Upper lobe of left lung (tissue), 6 donors: Measurements from ENCODE around the gene LGALS4. TPM values are rescaled to one million over a fixed set of nuclear protein-coding genes. Genes with fewer than 3 reads are reported as not detected.
A peak's percentile ranks its signal among the peaks of the same experiment; 100 is the strongest.

Experiments
- ATAC-seq, 2 donors: fragments of 200-7000 bp; cut with Tn5 transposase; one replicate each; pipeline ENCODE4 v1.9.1; 2022; ENCODE audit warnings: mild to moderate bottlenecking in 2 of 2, moderate library complexity in 2 of 2; ENCODE audit not compliant: low FRiP score in 2 of 2
- DNase-seq, 2 donors: peaks; one replicate each; pipeline ENCODE4 v3.0.0-alpha.2; 2019 to 2020
- H3K27ac ChIP-seq, 4 donors: fragments of 200-600 bp; sonication (generic); one replicate each; pipeline ENCODE4 v1.5.1; 2016 to 2019
- H3K27me3 ChIP-seq, 4 donors: fragments of 200-600 bp; sonication (generic); one replicate each; pipeline ENCODE4 v1.5.1; 2017 to 2019
- H3K36me3 ChIP-seq, 4 donors: fragments of 200-600 bp; sonication (generic); one replicate each; pipeline ENCODE4 v1.5.1; 2016 to 2019
- H3K4me1 ChIP-seq, 4 donors: fragments of 200-600 bp; sonication (generic); one replicate each; pipeline ENCODE4 v1.5.1; 2018 to 2019
- H3K4me3 ChIP-seq, 4 donors: fragments of 200-600 bp; sonication (generic); one replicate each; pipeline ENCODE4 v1.5.1; 2017 to 2019; ENCODE audit warnings: mild to moderate bottlenecking in 2 of 4, moderate library complexity in 1 of 4
- H3K9me3 ChIP-seq, 4 donors: fragments of 200-600 bp; sonication (generic); one replicate each; pipeline ENCODE4 v1.5.1; 2018 to 2019
- EP300 ChIP-seq, 4 donors: sonication (generic); formaldehyde crosslinking; IDR thresholded peaks; one replicate each; pipeline ENCODE4 v1.5.1; 2017; ENCODE audit warnings: antibody characterized with exemption in 4 of 4, control low read depth in 2 of 4
- POLR2A ChIP-seq, 4 donors: fragments of 450-650 bp; IDR thresholded peaks; one replicate each; pipeline ENCODE4 v1.5.1; 2016 to 2017; ENCODE audit warnings: antibody characterized with exemption in 4 of 4, mild to moderate bottlenecking in 2 of 4
- POLR2AphosphoS5 ChIP-seq, 2 donors: sonication (generic); formaldehyde crosslinking; IDR thresholded peaks; one replicate each; pipeline ENCODE4 v1.5.1; 2017; ENCODE audit warnings: antibody characterized with exemption in 2 of 2
- WGBS, 2 donors: methylation state at CpG; one replicate each; pipeline ENCODE4 v1.1.5; 2017 to 2018; 5-methylcytosine and 5-hydroxymethylcytosine counted together
- total RNA-seq, 6 donors: library from RNA; depleted of rRNA in 4 of 6; stranded (reverse); fragments of >200 nt in 4 of 6; gene quantifications; one replicate each; pipeline versions ENCODE4 v1.1.0 to v1.2.1, GENCODE V29; 2016 to 2021
- TF ChIP-seq, protein P1 (sequence below), 6 experiments: fragments of 450-650 bp in 4 of 6; fragments of 200-600 bp in 2 of 6; sonication (generic) in 2 of 6; IDR thresholded peaks; one replicate each; pipeline ENCODE4 v1.5.1; 2016 to 2019; ENCODE audit warnings: antibody characterized with exemption in 6 of 6
- donor health status: DM: no; HTN: no; CAD: no; lungs with moderate emphysema.
- donor health status: DM: no; HTN: yes; CAD: no; lungs with severe emphysema.

The LGALS4 gene
- total RNA-seq, 6 donors from 2014 or later: 3.1 to 12.3 (median 5.0) TPM

DNA sequence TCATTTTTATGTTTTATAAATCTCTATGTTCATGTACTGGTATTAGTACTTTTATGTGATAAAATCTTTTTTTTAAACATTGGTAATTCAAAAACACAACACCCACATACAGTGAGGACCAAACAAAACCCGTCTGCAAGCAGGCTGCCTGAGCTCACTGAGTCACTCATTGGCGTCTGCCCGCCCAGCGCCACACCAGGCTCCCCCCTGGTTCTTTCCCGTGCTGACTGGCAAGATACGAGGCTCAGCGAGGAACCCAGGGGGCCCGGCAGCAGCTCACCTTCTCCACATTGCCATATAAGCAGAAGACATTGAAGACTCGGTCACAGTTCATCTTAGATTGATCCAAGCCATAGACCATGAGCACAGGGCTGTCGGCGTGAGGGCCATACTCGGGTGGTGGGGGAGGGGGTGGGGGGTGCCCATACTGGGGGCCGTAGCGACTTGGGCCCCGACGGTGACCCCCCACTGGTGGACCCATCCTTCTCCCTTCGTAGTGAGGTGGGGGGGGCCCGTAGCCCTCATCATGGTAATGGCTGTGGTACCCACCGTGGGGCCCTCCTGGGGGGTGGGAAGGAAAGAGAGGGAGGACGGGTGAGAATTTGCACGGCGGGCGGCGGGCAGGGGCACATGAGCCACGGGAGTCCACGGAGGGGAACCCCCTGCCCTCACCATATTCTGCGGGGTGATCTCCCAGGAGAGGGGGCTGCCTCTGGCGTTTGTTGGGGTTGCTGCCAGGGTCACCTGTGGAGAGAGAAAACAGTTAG, 27.3 kb upstream of the LGALS4 start:
- Histone ChIP-seq H3K4me1 (peaks cover 9 to 50% (median 17%) of the 10 kb centered on the region in 4 donors), H3K4me3 (no peak overlapping the region), H3K27me3 (no peaks in the 10 kb centered on the region), H3K36me3 (peaks cover 87 to 99% (median 94%) of the 10 kb centered on the region in 4 donors), H3K9me3 (no peaks in the 10 kb centered on the region), H3K27ac (peak overlapping the region in 1 of 4 donors; percentile 21)
- ATAC-seq (no peak), DNase-seq (no peak)
- TF ChIP-seq EP300 (IDR thresholded peaks at IDR 0.05): no peak
- TF ChIP-seq, protein P1, sequence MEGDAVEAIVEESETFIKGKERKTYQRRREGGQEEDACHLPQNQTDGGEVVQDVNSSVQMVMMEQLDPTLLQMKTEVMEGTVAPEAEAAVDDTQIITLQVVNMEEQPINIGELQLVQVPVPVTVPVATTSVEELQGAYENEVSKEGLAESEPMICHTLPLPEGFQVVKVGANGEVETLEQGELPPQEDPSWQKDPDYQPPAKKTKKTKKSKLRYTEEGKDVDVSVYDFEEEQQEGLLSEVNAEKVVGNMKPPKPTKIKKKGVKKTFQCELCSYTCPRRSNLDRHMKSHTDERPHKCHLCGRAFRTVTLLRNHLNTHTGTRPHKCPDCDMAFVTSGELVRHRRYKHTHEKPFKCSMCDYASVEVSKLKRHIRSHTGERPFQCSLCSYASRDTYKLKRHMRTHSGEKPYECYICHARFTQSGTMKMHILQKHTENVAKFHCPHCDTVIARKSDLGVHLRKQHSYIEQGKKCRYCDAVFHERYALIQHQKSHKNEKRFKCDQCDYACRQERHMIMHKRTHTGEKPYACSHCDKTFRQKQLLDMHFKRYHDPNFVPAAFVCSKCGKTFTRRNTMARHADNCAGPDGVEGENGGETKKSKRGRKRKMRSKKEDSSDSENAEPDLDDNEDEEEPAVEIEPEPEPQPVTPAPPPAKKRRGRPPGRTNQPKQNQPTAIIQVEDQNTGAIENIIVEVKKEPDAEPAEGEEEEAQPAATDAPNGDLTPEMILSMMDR (IDR thresholded peaks at IDR 0.05): no peak
- TF ChIP-seq POLR2A (IDR thresholded peaks at IDR 0.05): no peak
- no peak for TF ChIP-seq POLR2AphosphoS5 (IDR thresholded peaks at IDR 0.05)
- 87 to 89% methylated on average over 24 to 27 of the region's 28 CpGs for WGBS, 2 donors

DNA sequence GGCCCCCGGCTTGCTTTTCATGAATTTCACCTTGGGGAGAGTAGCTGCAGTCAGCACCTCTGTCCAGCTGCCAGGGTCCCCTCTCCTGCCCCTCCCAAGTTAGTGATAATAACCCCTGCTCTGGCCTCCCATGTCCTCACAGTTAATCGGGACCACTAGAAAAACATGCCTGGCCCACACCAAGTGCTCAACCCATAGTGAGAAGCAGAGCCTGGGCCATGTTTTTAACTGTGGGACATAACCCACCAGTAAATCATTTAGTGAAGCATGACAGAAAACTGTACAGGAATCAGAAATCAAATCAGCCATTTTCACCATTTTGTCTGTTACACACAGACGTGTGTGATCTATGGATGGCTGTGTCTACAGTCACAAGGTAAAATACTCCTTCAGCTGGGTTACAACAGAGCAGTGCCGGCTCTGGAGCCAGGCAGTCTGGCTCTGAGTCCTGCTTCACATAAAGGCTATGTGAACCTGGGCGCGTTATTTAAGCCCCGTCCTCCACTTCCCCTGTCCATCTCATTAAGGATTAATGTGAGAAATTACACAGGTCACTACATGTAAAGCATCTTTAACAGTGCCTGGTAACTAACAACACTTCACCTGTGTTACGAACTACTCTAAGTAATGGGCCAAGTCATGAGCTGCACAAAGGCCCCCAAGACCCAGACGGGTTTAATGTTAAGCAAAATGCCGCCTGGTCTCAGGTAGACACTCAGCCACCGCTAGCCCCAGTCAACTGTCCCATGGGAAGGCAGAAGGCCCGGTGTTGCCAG, 26.4 kb upstream of the LGALS4 start:
- Histone ChIP-seq H3K4me1 (peaks cover 9 to 52% (median 17%) of the 10 kb centered on the region in 4 donors), H3K9me3 (no peaks in the 10 kb centered on the region), H3K4me3 (no peak overlapping the region), H3K27me3 (no peaks in the 10 kb centered on the region), H3K27ac (peak overlapping the region in 3 of 4 donors; percentile 22 to 52 (median 27)), H3K36me3 (peaks cover 79 to 91% (median 86%) of the 10 kb centered on the region in 4 donors)
- ATAC-seq (no peak), DNase-seq (no peak)
- WGBS, 2 donors: 85% methylated on average over 11 to 12 of the region's 12 CpGs
- TF ChIP-seq, protein P1 (IDR thresholded peaks at IDR 0.05): no peak
- no peak for TF ChIP-seq EP300 (IDR thresholded peaks at IDR 0.05)
- TF ChIP-seq POLR2A (IDR thresholded peaks at IDR 0.05): no peak
- no peak for TF ChIP-seq POLR2AphosphoS5 (IDR thresholded peaks at IDR 0.05)

DNA sequence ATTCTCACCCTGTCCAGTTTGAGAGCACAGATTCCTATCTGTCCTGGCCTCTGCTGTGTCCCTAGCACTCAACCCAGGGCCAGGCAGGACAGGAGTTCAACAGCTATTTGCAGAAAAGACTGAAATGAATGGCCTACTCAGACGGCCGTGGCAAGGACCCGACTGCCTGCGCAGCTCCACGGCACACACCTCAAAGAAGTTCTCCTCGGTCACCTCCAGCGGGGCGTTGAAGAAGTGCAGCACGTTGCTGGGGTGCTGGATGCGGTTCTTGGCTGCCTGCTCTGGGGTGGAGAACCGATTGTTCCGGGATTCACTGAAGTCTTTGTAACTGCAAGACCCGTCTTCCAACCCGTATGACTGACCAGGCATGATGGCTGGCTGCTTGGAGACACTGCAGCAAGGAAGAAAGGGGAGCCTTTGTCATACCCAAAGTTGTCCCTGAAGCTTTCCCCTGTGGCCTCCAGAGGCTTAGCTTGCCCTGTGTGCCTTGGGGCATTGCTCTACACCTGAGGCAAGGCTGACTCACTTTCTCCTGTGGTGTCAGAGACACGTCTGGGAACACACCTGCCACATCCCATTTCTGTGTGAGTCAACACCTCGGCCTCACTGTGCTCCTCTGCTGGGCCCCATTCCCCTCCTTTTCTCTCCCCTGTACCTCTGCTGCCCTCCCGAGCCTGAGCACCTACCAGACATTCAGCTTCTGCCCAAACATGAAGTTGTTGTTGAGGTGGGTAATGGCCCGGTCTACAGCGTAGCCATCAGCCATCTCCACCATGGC, 25.7 kb upstream of the LGALS4 start:
- peaks cover 9 to 47% (median 17%) of the 10 kb centered on the region in 4 donors for H3K4me1 ChIP-seq
- no peaks in the 10 kb centered on the region for H3K27me3 ChIP-seq
- ATAC-seq: no peak
- DNase-seq: peak in 1 of 2 donors; percentile 41
- 82 to 83% methylated on average over 13 to 18 of the region's 19 CpGs for WGBS, 2 donors
- TF ChIP-seq, protein P1 (IDR thresholded peaks at IDR 0.05): peak in 1 of 6 experiments; percentile 6
- no peak for TF ChIP-seq POLR2A (IDR thresholded peaks at IDR 0.05)
- peaks cover 72 to 83% (median 78%) of the 10 kb centered on the region in 4 donors for H3K36me3 ChIP-seq
- peak overlapping the region; percentile 20 to 61 (median 37) for H3K27ac ChIP-seq
- no peak overlapping the region for H3K4me3 ChIP-seq
- no peaks in the 10 kb centered on the region for H3K9me3 ChIP-seq

DNA sequence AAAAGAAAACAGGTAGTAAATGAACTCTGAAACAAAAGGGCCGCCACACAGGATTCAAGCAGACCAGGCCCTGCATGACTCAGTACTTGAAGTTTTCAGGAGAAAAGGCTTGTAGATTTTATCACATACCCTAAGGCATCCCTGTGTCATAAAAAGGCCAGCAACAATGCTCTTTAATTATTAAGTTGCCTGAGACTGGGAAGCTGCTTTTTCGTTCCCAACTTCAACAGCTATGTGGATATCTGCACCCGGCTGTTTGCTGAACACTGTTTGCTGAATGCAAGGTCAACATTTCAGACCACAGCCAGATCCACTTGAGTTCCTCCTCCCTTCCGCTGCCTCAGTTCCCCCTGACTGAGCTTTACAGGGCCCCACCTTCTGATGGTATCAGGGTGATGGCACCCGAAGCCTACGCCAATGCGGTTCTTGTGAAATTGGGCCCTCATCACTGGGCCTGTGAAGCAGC, 24.9 kb upstream of the LGALS4 start:
- ATAC-seq: no peak
- no peak overlapping the region for H3K4me3 ChIP-seq
- peaks cover 11 to 44% (median 16%) of the 10 kb centered on the region in 4 donors for H3K4me1 ChIP-seq
- H3K36me3 ChIP-seq: peaks cover 64 to 76% (median 71%) of the 10 kb centered on the region in 4 donors
- no peaks in the 10 kb centered on the region for H3K27me3 ChIP-seq
- TF ChIP-seq POLR2AphosphoS5 (IDR thresholded peaks at IDR 0.05) (no peak), POLR2A (IDR thresholded peaks at IDR 0.05) (no peak)
- TF ChIP-seq, protein P1 (IDR thresholded peaks at IDR 0.05): no peak
- no peak for DNase-seq
- WGBS, 2 donors: 80 to 90% methylated on average over 7 of the region's 7 CpGs
- H3K27ac ChIP-seq: peak overlapping the region in 3 of 4 donors; percentile 1 to 61 (median 52)
- no peaks in the 10 kb centered on the region for H3K9me3 ChIP-seq
